Activated naive CD4-positive, alpha-beta T cell treated with Interleukin-2 at 50 U/mL for 16 hours (primary cell): ENCODE data around the gene NFIA.

ENCODE experiments used
- DNase-seq: peaks from one replicate; pipeline ENCODE4 v3.0.0-alpha.2; 2020

NFIA gene

DNA sequence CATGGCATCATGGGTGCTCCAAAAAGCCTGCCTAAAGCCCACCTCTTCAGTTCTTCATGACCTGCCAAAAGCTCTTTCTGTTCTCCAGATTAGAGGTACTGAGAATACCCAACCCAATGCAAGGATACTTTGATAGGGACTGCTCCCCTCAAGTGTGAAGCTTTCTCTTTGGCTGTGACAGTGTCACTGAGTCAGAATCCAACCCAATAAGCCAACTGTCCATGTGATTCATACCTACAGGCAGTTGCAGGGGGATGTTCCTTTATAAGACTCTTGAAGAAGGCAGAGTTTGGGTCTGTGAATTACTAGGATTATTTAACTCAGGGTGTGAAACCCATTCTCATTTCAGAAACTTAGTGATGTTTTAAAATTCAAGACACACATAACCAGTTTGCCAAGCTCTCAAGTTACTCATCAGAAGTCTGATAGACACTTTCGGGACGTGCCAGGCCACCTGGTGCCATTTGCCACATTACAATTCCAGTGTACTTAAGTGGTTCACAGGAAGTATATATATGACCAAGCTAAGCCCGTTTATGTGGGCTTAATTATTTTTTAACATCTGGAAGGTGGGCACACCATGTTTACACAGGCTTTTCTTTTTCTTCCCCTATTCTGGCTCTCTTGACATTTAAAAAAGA is 265.8 kb downstream of the NFIA start:
- DNase-seq: no peak

DNA sequence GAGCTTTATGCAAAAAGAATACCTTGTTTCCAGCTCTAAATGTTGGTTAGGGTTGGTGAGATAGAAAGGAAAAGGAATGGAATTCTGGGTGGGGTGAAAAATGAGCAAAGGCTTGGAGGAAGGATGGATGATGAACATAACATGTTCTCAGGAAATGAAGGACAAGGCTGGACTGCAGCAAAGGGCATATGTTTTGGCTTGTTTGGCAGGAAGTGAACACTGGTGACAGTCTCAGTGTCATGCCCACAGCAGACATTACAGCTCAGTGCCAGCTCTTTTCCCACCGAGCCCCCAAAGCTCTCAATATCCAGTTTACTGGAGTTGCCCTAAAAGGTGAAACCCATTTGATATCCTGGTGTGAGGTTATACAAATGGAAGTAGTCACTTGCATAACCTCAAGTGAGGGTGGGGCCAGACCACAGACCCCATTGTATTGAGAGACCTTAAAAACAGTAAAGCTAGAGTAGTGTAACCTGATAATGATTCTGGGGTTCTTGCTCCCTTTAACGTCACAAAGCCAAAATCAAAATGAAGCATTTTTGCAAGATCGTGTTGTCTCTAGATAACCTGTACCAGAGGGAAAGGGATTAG is 270.6 kb downstream of the NFIA start:
- no peak for DNase-seq

DNA sequence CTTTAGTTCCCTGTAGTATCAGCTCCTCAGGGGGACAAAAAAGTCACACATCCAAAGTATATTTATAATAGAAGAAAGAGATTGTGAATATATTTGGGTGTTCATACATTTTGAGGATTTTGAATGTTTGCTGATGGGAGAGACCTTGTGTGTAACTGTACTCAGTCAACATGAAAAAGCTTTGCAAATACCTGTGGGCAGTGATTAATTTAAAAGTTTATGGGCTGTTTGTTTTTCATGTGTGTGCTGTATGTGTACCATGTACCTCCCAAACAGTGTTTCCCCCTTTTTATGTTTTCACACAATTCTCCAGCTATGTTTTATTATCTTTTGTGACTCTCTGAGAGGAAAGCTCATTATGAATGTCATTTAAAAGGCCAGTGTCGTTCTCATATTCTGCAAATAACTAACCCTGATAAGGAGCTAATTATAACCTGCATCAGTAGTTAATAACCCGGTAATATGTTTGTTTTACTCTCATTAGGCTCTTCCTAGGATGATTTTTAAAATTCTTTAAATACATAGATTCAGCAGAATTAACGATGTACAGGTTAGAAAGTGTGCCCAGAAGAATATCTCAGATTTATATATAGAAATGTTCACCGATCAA is 271.5 kb downstream of the NFIA start:
- no peak for DNase-seq

- DNase-seq: no peak
Measured at GRCh38 chr1:61356016-61356415, 273.7 kb downstream of the NFIA start.

DNA sequence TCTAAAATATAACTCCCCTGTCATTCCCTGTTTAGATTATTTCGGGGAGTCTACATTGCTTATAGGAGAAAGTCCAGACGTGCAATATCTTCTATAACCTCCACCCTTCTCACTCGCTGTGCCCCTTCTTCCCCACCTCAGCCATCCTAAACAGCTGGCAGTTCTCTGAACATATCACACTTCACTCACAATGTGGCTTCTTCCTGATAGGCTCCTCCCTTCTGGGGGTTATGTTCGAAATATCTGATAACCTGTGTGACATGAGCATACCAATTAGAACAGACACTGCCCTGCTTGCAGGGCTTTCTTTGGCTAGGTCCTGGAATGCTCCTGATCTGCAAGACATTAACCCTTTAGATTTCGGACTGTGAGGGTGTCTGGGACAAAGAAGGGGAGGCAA is 274.6 kb downstream of the NFIA start:
- no peak for DNase-seq

DNA sequence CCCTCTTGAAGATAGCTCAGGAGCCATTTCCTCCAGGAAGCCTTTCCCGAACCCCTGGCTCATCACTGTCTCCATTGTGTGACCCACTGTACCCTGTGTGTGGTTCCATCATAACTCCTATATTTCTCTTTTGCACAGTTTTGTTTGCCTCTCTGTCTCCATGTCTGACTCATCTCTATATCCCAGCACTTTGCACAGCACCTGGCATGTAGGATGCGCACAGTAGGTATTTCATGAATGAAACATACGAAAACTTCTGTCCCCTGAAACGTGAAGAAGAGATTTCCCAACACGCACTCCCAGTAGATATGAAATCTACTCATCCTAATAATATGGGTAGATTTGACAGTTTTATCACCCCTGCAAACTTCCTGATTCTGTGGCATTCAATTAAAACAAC is 275.2 kb downstream of the NFIA start:
- no peak for DNase-seq

DNA sequence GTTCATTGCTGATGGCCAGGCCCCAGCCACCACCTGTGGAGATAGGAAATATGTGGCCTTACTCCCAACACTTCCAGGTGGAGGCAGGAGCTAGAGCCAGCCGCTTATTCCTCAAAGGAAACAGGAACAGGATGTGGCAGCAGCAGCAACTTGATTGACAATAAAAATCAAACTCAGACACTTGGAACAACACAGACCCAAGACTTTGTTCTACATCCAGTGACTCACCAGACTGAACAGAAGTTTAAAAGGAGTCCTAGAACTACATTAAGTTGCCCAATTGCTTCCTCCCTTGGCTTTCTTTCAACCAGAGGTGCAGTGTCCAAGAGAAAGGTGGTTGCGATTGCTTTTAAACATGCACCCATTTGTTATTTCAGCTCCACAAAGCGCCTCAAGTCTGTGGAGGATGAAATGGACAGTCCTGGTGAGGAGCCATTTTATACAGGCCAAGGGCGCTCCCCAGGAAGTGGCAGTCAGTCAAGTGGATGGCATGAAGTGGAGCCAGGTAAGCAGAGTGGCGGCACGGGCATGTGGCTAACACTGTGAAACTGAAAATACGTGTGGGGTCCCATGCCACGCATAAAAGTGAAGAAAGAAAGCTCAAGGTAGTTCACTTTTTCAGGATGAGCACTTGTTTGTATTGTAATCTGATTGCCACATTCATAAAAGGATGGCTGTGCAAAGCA is 276.6 kb downstream of the NFIA start:
- no peak for DNase-seq

DNA sequence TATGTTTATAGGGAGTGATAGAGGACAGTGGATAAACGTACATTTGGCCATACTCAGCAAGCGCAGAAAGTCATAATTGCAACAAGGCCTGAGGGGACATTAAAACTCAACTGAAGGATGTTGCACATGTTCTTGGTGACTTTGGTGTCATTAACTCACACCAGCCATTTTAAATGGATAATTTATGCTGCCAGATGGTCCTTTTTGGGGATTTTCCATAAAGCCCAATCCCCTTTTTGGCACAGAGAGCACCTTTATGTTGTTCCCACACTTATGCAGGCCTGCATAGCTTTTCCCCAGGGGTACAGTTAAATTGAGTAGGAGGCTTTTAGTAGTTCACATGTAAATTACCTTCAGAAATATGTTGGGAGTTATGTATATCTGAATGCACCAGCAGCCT is 279.6 kb downstream of the NFIA start:
- DNase-seq: no peak

DNA sequence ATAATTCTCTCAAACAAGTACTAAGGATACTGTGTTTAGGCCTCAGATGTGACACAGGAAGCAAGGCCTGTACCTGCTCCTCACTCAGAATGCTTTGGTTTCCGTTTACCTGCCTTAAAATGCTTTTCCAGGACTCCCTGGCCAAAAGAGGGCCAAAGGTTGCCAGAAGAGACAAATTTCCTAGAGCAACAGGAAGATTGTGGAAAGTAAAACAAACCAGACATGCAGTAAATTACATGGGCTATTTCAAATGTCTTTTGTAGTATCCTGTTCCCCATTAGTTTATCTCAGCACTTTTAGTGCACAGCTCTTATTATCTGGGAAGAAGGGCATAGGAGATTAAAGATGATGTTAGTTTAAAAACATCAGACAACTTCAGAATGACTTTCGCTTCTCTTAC is 280.0 kb downstream of the NFIA start:
- DNase-seq: no peak

DNA sequence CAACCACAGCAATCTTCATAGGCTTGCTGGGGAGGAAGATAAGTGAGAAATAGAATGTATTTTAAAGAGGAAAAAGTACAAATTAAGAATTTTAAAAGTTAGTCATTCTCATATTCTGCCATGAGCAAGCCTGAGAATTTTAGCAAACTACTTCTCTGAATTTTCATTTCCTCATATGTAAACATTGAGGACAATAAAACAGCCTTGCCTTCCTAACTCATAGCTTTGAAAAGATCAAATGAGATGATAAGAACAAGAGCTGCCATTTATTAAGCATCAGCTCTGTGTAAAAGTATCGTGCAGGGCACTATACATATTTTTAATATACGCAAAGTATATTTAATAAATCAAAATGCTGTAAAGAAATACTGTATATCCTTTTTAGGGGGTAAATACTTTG is 286.0 kb downstream of the NFIA start:
- DNase-seq: no peak

GRCh38 chr1:61368876-61369275 is 286.5 kb downstream of the NFIA start:
- DNase-seq: no peak

- no peak for DNase-seq
Measured at GRCh38 chr1:61370177-61370912, 288.0 kb downstream of the NFIA start.

- no peak for DNase-seq
Measured at GRCh38 chr1:61370913-61371279, 288.5 kb downstream of the NFIA start.

DNA sequence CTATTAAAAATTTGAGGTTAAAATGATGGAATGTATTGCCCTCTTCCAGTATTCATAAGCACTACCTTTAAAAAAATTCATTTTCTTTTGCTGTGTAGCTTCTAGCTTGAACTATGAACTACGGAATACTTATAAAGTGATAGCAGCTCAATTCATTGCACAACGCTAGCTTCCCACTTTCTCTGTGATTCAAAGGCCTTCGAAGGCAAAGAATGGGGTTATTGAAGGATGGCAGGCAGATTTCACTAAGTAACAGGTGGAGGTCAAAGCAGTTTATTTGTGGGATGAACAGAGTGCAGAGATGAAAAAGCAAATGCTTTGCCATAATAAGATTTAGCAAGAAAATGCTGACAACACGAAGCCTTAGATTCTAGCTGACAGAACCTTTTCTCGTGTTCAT is 290.6 kb downstream of the NFIA start:
- DNase-seq: no peak

- no peak for DNase-seq
Measured at GRCh38 chr1:61374156-61374555, 291.8 kb downstream of the NFIA start.

GRCh38 chr1:61375082-61375880 is 292.9 kb downstream of the NFIA start:
- DNase-seq: no peak

- DNase-seq: no peak
Measured at GRCh38 chr1:61376151-61376550, 293.8 kb downstream of the NFIA start.

DNA sequence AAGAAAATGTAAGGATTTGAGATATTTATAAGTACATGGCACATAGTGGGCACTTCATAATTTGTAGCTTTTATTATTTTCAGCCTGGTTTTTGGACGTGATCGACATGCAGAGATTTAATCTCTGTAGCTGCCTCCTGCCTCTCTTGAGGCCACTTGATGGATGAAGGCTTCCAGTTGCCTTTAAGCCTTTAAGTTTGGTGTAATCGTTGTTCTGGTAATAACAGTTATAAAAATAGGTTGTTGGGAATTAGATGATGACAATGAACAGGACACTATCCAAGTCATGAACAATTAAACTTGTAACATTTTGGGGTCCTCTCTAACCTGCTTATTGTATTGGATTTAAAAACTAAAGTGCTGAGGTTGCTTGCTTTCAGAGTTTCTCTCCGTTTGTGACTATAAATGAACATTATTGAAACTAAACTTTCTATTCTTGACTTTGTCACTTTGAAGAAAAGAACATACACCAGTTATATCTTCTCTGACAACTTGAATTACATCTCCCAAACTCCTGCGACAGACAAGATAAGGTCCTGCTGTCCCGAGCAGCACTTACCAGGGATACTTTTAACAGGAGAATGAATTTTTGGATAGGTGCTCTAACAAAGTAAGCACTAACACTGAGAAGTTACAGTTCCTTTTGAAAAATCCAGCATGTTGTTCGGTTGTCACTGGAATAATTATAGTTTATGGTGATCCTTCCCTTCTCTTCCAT is 295.0 kb downstream of the NFIA start:
- DNase-seq: no peak

DNA sequence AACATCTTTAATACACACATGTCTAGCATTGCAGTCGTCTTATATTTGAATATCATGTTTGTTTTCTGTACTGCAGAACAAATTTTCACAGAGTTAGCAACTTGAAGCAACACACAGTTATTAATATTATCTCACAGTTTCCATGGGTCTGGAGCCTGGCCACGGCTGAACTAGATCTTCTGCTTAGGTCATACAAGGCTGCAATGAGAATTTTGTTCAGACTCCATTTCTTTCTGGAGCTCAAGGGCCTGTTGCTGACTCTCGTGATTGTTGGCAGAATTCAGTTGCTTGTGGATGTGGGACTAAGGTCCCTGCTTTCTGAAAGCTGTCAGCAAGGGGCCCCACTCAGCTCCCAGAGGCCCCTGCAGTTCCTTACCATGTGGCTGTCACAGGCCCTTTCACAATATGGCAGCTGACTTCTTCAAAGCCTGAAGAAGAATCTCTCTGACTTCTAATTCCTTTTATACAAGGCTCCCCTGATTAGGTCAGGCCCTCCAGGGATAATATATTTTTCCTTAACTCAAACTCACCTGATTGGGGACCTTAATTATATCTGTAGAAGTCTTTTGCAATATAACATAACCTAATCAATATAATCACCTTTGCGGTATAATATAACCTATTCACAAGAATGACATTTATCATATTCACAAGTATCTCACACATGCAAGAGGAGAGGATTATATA is 296.3 kb downstream of the NFIA start:
- DNase-seq: no peak

DNA sequence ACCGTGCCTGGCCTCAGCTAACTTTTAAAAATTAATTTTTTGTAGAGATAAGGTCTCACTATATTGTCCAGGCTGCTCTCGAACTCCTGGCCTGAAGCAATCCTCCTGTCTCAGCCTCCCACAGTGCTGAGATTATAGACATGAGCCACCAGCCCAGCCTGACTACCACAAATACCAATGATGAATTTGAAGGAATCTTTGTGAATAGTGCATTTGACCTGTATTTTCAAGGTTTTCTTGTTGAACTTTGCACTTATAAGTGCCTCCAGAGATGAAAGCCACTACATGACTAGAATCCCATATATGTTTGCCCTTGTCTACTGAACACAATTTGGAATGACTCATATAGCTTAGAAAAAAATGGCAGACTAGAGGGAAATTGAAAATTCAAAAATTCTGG is 297.3 kb downstream of the NFIA start:
- no peak for DNase-seq

DNA sequence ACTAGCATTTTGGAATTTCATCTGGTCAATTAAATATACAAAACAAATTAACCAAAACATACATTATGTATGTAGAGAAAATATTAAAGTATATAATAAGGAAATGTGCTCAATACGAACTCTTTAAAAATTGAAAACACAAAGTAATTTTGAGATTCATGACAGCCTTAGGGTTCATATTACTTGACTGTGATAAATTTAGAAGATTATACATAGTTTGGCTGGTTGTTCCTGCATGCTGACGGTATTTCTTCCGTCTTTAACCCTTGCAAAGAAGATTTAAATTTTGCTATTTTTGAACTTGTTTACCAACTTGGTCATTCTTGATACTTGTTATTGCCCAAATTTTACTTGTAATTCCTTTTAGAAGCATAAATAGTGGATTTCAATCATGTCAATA is 298.2 kb downstream of the NFIA start:
- DNase-seq: no peak
